Mesodermal cell (in vitro differentiated cells): Measurements from ENCODE around the gene LAMC1.

ENCODE experiments used
- H3K27ac ChIP-seq: 2 replicates; pipeline ENCODE4 v1.7.0; 2013; ENCODE audit warnings: mild to moderate bottlenecking, low read depth, low read length, moderate library complexity; ENCODE audit not compliant: severe bottlenecking
- H3K36me3 ChIP-seq: 2 replicates; pipeline ENCODE4 v1.7.1; 2013; ENCODE audit warnings: mild to moderate bottlenecking, low read length, moderate library complexity; ENCODE audit not compliant: control insufficient read depth, insufficient read depth
- H3K4me1 ChIP-seq: one replicate; pipeline ENCODE4 v1.7.1; 2013; ENCODE audit warnings: mild to moderate bottlenecking, low read length; ENCODE audit not compliant: insufficient read depth, control insufficient read depth, poor library complexity, severe bottlenecking
- H3K4me3 ChIP-seq: 2 replicates; pipeline ENCODE4 v1.7.0; 2013; ENCODE audit warnings: low read length, control low read depth, mild to moderate bottlenecking; ENCODE audit not compliant: insufficient read depth, poor library complexity, severe bottlenecking; ENCODE audit errors: extremely low read depth
- H3K9me3 ChIP-seq: 2 replicates; pipeline ENCODE4 v1.7.1; 2013; ENCODE audit warnings: mild to moderate bottlenecking, low read length, moderate library complexity; ENCODE audit not compliant: control insufficient read depth
- WGBS, 2 experiments: methylation state at CpG; one replicate each; pipeline ENCODE4 v1.1.5; 2013; ENCODE audit warnings: missing lambda C conversion rate in 2 of 2; ENCODE audit not compliant: insufficient coverage in 2 of 2; 5-methylcytosine and 5-hydroxymethylcytosine counted together

LAMC1 gene

DNA sequence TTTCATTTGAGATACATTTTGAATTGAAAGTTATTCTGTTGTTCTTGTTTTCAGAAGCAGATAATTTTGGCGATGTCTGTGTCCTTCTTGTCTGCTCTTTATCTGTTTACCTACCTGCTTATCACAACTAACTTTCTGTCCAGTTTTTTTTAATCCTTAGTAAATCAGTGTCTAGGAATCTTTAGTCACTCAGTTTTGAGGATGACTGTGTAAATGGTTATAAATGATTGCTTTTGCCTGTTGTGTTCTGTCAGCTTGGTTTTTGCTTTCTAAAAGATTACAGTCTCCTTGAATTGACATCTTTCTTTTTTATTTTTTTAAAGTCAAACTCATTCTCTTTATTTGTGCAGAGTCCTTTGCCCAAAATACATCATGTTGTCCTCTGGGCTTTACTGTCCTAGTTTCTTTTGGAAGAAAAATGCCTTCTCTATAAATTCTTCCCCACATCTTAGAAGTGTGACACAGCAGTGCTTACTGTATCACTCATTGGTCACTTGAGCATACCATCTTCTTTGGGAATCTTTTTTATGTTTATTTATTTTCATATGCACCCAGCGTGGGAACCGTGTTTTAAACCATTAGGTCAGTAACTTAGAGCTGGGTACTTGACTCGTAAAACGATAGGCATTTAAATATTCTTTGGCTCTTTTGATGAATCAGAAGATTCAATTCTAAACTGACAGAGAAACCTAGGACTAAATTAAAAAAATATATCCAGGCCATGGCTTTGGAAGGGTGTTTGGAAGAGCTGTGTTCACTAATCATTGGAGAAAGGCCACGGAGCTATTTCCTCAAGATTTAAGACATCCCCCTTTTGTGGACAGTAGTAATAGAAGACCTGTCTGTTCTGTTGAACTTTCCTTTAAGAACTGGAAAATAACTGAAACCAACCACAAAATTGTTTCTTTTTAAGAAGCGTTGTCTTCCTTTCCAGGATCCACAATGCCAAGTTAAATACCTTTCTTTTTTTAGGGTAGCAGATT is 20.9 kb downstream of the LAMC1 start:
- no peaks in the 10 kb centered on the region for H3K9me3 ChIP-seq
- WGBS, 2 experiments: 86 to 90% methylated on average over 1 to 3 of the region's 7 CpGs
- no peak overlapping the region for H3K27ac ChIP-seq
- peaks cover 51% of the 10 kb centered on the region for H3K4me1 ChIP-seq
- H3K4me3 ChIP-seq: no peak overlapping the region
- H3K36me3 ChIP-seq: no peaks in the 10 kb centered on the region

GRCh38 chr1:183044893-183045649 is 21.9 kb downstream of the LAMC1 start:
- no peak overlapping the region for H3K27ac ChIP-seq
- peaks cover 42% of the 10 kb centered on the region for H3K4me1 ChIP-seq
- WGBS, 2 experiments: 100% methylated on average over 2 of the region's 2 CpGs; no CpG with 5 or more reads in 1 of the 2 experiments
- H3K36me3 ChIP-seq: no peaks in the 10 kb centered on the region
- no peaks in the 10 kb centered on the region for H3K9me3 ChIP-seq
- no peak overlapping the region for H3K4me3 ChIP-seq

- peaks cover 2% of the 10 kb centered on the region for H3K36me3 ChIP-seq
- WGBS, 2 experiments: 86 to 93% methylated on average over 1 to 2 of the region's 7 CpGs
- no peak overlapping the region for H3K27ac ChIP-seq
- H3K4me1 ChIP-seq: peaks cover 17% of the 10 kb centered on the region
- no peaks in the 10 kb centered on the region for H3K9me3 ChIP-seq
- no peak overlapping the region for H3K4me3 ChIP-seq
Measured at GRCh38 chr1:183048087-183049085, 25.2 kb downstream of the LAMC1 start.

GRCh38 chr1:183051546-183051945 is 28.3 kb downstream of the LAMC1 start:
- Histone ChIP-seq H3K4me3 (no peak overlapping the region), H3K36me3 (peaks cover 2% of the 10 kb centered on the region), H3K9me3 (no peaks in the 10 kb centered on the region), H3K4me1 (peaks cover 4% of the 10 kb centered on the region), H3K27ac (no peak overlapping the region)
- WGBS, 2 experiments: 100% methylated on average over 1 of the region's 1 CpG; no CpG with 5 or more reads in 1 of the 2 experiments

GRCh38 chr1:183052861-183053260 is 29.6 kb downstream of the LAMC1 start:
- no peak overlapping the region for H3K4me3 ChIP-seq
- WGBS, 2 experiments: 100% methylated on average over 2 of the region's 5 CpGs
- no peak overlapping the region for H3K27ac ChIP-seq
- H3K9me3 ChIP-seq: no peaks in the 10 kb centered on the region
- H3K36me3 ChIP-seq: peaks cover 2% of the 10 kb centered on the region
- H3K4me1 ChIP-seq: peaks cover 4% of the 10 kb centered on the region

DNA sequence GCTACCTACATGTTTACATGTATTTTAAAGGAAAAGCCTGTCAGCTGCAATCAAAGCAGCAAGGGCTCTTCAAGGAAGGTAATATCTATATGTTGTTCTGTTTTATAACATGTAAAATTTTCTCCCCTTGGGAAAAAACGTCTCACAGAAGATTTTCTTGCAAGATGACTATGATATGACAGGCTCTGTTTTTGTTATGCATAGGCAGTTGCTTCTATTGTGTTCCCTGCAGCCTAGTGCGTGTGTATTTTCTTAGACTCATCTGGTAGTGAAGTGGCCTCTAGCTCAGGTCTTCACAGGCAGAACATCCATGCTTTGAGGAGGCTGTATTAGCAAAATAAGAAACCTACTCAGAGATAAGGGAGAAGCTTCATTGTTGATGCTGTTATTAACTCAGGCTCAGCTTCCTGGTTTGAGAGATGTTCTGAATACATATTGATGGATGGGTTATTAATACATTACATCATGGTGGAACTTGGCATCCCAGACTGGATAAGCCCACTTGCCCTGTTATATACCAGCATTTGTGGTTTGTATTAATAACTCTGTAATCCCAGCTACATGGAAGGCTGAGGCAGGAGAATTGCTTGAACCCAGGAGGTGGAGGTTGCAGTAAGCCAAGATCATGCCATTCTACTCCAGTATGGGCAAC is 35.8 kb downstream of the LAMC1 start:
- Histone ChIP-seq H3K27ac (no peak overlapping the region), H3K9me3 (no peaks in the 10 kb centered on the region), H3K4me1 (peaks cover 11% of the 10 kb centered on the region), H3K36me3 (no peaks in the 10 kb centered on the region), H3K4me3 (no peak overlapping the region)
- WGBS, 2 experiments: 67 to 100% methylated on average over 1 of the region's 2 CpGs

DNA sequence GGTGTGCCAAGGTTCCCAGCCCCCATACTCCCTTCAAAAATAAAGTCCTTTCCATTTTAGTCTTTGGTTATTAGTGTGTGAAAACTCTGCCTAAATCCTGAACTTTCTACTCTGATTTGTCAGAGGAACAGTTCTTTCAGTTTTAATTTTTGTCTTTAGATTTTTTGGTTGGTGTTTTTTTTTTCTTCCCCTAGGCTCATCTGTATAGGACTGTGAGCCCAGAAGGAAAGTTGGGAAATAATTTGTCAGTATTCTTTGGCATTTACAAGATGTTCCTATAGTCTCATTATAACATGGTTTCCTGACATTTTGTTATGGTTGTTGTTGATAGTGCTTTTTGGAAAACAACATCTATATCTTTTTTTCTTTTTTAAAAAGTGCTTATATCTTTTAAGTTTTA is 38.0 kb downstream of the LAMC1 start:
- Histone ChIP-seq H3K4me1 (peaks cover 11% of the 10 kb centered on the region), H3K4me3 (no peak overlapping the region), H3K9me3 (peaks cover 7% of the 10 kb centered on the region), H3K27ac (peak overlapping the region; percentile 75), H3K36me3 (peaks cover 7% of the 10 kb centered on the region)

- H3K4me1 ChIP-seq: peaks cover 11% of the 10 kb centered on the region
- peaks cover 7% of the 10 kb centered on the region for H3K9me3 ChIP-seq
- no peak overlapping the region for H3K27ac ChIP-seq
- WGBS, 2 experiments: 100% methylated on average over 1 of the region's 1 CpG
- no peak overlapping the region for H3K4me3 ChIP-seq
- H3K36me3 ChIP-seq: peaks cover 7% of the 10 kb centered on the region
Measured at GRCh38 chr1:183063349-183063748, 40.1 kb downstream of the LAMC1 start.

GRCh38 chr1:183065168-183065706 is 42.0 kb downstream of the LAMC1 start:
- no peak overlapping the region for H3K4me3 ChIP-seq
- H3K9me3 ChIP-seq: peaks cover 7% of the 10 kb centered on the region
- peaks cover 7% of the 10 kb centered on the region for H3K36me3 ChIP-seq
- H3K27ac ChIP-seq: no peak overlapping the region
- 95 to 100% methylated on average over 1 to 4 of the region's 6 CpGs for WGBS, 2 experiments
- no peaks in the 10 kb centered on the region for H3K4me1 ChIP-seq
